Measurements from ENCODE around the gene ARL9.

DNA sequence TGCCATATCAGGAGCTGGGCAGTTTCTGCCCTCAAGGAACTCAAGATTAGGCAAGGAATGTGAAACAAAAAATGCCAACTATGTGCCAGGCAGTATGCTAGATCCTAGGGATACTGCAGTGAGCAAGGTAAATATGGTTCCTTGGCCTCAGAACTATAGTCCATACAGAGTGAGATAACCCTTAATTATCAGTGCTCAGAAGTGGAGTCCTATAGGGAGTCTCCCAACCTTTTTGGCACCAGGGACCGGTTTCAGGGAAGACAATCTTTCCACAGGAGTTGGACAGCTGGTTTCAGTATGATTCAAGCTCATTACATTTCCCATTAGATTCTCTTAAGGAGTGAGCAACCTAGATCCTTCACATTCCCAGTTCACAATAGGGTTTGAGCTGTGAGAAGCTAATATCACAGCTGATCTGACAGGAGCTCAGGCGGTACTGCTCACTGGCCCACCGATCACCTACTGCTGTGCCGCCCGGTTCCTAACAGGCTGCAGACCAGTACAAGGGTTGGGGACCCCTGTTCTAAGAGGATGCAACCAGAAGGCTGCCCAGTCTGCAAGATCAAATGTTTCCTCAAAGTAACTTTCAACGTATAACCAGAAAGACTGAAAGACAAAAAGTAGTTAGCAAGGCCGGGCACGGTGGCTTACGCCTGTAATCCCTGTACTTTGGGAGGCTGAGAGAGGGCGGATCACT lies 39.8 kb upstream of the ARL9 start:
- TF ChIP-seq, protein P1, sequence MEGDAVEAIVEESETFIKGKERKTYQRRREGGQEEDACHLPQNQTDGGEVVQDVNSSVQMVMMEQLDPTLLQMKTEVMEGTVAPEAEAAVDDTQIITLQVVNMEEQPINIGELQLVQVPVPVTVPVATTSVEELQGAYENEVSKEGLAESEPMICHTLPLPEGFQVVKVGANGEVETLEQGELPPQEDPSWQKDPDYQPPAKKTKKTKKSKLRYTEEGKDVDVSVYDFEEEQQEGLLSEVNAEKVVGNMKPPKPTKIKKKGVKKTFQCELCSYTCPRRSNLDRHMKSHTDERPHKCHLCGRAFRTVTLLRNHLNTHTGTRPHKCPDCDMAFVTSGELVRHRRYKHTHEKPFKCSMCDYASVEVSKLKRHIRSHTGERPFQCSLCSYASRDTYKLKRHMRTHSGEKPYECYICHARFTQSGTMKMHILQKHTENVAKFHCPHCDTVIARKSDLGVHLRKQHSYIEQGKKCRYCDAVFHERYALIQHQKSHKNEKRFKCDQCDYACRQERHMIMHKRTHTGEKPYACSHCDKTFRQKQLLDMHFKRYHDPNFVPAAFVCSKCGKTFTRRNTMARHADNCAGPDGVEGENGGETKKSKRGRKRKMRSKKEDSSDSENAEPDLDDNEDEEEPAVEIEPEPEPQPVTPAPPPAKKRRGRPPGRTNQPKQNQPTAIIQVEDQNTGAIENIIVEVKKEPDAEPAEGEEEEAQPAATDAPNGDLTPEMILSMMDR (IDR thresholded peaks at IDR 0.05; ENCODE audit: poor library complexity): no peak
- TF ChIP-seq EZH2 (IDR thresholded peaks at IDR 0.05; ENCODE audit: borderline replicate concordance) (no peak), EZH2phosphoT487 (IDR thresholded peaks at IDR 0.05; ENCODE audit: low read depth, severe bottlenecking, unreplicated experiment) (no peak)
